Measurements from ENCODE around the gene GLYR1. TPM values are rescaled to one million over a fixed set of nuclear protein-coding genes. Genes with fewer than 3 reads are reported as not detected.

Gene GLYR1
- total and polyA plus RNA-seq, 10 of the 15 experiments (the other 5 are each of a cell fraction or from before 2014, with no cell fraction given): 7.3 to 90.2 (median 57.2) TPM

GRCh38 chr16:4846901-4847773 is at the start of gene GLYR1, which contains the start of gene UBN1 (continued):
- TF ChIP-seq ETV6 (conservative IDR thresholded peaks at IDR 0.05 in 1 of 2, IDR thresholded peaks at IDR 0.05 in 1 of 2; ENCODE audit: borderline replicate concordance in 1 of 2, low read depth in 1 of 2) (no peak), JUNB (IDR thresholded peaks at IDR 0.05) (no peak), CREB1 (IDR thresholded peaks at IDR 0.05; ENCODE audit: low read depth) (peak; percentile 93), EED (IDR thresholded peaks at IDR 0.05; ENCODE audit: low read depth) (no peak), NBN (IDR thresholded peaks at IDR 0.05) (peak; percentile 81), CHD1 (IDR thresholded peaks at IDR 0.05; ENCODE audit: low read depth, low read length) (no peak), ZNF24 (IDR thresholded peaks at IDR 0.05) (0 out of 2 replicates have a peak, but pooled peaks have one; percentile 7), TAF1 (IDR thresholded peaks at IDR 0.05; ENCODE audit: borderline replicate concordance, low read depth, low read length) (peak; percentile 90), USF1 (IDR thresholded peaks at IDR 0.05; ENCODE audit: borderline replicate concordance, extremely low read length, insufficient read depth, low read depth, low read length) (peak; percentile 100), IKZF1 (conservative IDR thresholded peaks at IDR 0.05) (peak; percentile 91), ZNF687 (IDR thresholded peaks at IDR 0.05) (peak; percentile 18), RELA (IDR thresholded peaks at IDR 0.05; ENCODE audit: borderline replicate concordance, partially characterized antibody) (peak; percentile 98), USF2 (IDR thresholded peaks at IDR 0.05; ENCODE audit: borderline replicate concordance, low read depth, low read length) (peak; percentile 99), MAX (IDR thresholded peaks at IDR 0.05; ENCODE audit: low read depth, low read length) (peak; percentile 98), SMAD5 (IDR thresholded peaks at IDR 0.05; ENCODE audit: low read depth) (peak; percentile 77; the same call in 1 of the 2 replicates), MTA2 (IDR thresholded peaks at IDR 0.05; ENCODE audit: low read depth) (no peak), ZBED1 (IDR thresholded peaks at IDR 0.05; ENCODE audit: borderline replicate concordance) (no peak), BMI1 (IDR thresholded peaks at IDR 0.05; ENCODE audit: borderline replicate concordance) (no peak), PML (IDR thresholded peaks at IDR 0.05; ENCODE audit: low read length) (peak; percentile 64; the same call in 1 of the 2 replicates), FOS (IDR thresholded peaks at IDR 0.05; ENCODE audit: borderline replicate concordance, extremely low read depth, insufficient read length) (peak; percentile 53), ATF3 (IDR thresholded peaks at IDR 0.05; ENCODE audit: borderline replicate concordance, extremely low read depth, low read depth, low read length) (peak; percentile 95; the same call in 1 of the 2 replicates), DPF2 (IDR thresholded peaks at IDR 0.05) (peak; percentile 60; the same call in 1 of the 2 replicates), ELK1 (IDR thresholded peaks at IDR 0.05; ENCODE audit: low read depth, low read length) (no peak)
